Psoas muscle (tissue), 8 donors: ENCODE results near the gene KMT2B. TPM values are rescaled to one million over a fixed set of nuclear protein-coding genes. Genes with fewer than 3 reads are reported as not detected.

ENCODE experiments used
- ATAC-seq, 4 donors: fragments of 200-7000 bp; cut with Tn5 transposase; one replicate each; pipeline ENCODE4 v1.9.1; 2020; ENCODE audit warnings: moderate library complexity in 3 of 4, mild to moderate bottlenecking in 2 of 4
- DNase-seq, 2 donors: peaks; one replicate each; pipeline ENCODE4 v3.0.0-alpha.2; 2020
- H3K27ac ChIP-seq: fragments of 200-600 bp; one replicate; pipeline ENCODE4 v1.8.0; 2022
- H3K27me3 ChIP-seq, 3 donors: fragments of 200-600 bp in 1 of 3; one replicate each; pipeline versions ENCODE4 v1.6.1 to v1.8.0; 2013 to 2022; ENCODE audit warnings: low read length in 2 of 3, mild to moderate bottlenecking in 2 of 3, moderate library complexity in 1 of 3; ENCODE audit not compliant: insufficient read depth in 3 of 3
- H3K36me3 ChIP-seq, 2 donors: fragments of 200-600 bp in 1 of 2; one replicate each; pipeline versions ENCODE4 v1.6.1 to v1.8.0; 2013 to 2022; ENCODE audit warnings: low read depth in 1 of 2, mild to moderate bottlenecking in 1 of 2, moderate library complexity in 1 of 2; ENCODE audit not compliant: insufficient read depth in 1 of 2
- H3K4me1 ChIP-seq: fragments of 200-600 bp; one replicate; pipeline ENCODE4 v1.8.0; 2022
- H3K4me3 ChIP-seq: fragments of 200-600 bp; one replicate; pipeline ENCODE4 v1.8.0; 2022; ENCODE audit warnings: mild to moderate bottlenecking
- H3K9me3 ChIP-seq: fragments of 200-600 bp; one replicate; pipeline ENCODE4 v1.8.0; 2022
- WGBS, 3 donors: extraction: QIAGEN DNeasy Blood & Tissue Kit; methylation state at CpG; one replicate each; pipeline versions ENCODE4 v1.1.6 to v1.1.7; 2013; 5-methylcytosine and 5-hydroxymethylcytosine counted together
- intact Hi-C, 2 donors: fragments of 100-400 bp; cut with DNase I; formaldehyde crosslinking; loops; one replicate each; pipeline versions ENCODE4 v1.11.0 to v1.14.2; 2022
- polyA plus RNA-seq, 3 donors: library from polyadenylated mRNA; stranded (reverse); fragments of 200-250 nt; gene quantifications; one replicate each; pipeline ENCODE4 v1.2.3, GENCODE V29; 2013
- total RNA-seq, 4 donors: library from RNA; stranded (reverse); fragmentation: NEBNext Ultra II Directional in 2 of 4; extraction: Animal tissue kit (Norgen Biotek cat#: 25700) in 2 of 4; gene quantifications; one replicate each; pipeline versions ENCODE4 v1.2.1 to v1.2.4, GENCODE V29; 2021 to 2023
- TF ChIP-seq, protein P1 (sequence below): fragments of 200-600 bp; IDR thresholded peaks from one replicate; pipeline ENCODE4 v1.8.0; 2022; ENCODE audit warnings: antibody characterized with exemption
- donor health status: healthy with polysubstance abuse.
- donor health status: DM: no; HTN: no; CAD: no; lungs with moderate emphysema.
- donor health status: Bipolar disorder and iron deficiency.
- donor health status: healthy.
- donor health status: DM: yes; HTN: yes; CAD: no.
- donor health status: DM: no; HTN: no; CAD: no.
- donor health status: DM: no; HTN: no; CAD: no.
- donor health status: DM: yes; HTN: yes; CAD: no.

The KMT2B gene
- total and polyA plus RNA-seq, 7 donors: 13.4 to 29.0 (median 20.0) TPM

DNA sequence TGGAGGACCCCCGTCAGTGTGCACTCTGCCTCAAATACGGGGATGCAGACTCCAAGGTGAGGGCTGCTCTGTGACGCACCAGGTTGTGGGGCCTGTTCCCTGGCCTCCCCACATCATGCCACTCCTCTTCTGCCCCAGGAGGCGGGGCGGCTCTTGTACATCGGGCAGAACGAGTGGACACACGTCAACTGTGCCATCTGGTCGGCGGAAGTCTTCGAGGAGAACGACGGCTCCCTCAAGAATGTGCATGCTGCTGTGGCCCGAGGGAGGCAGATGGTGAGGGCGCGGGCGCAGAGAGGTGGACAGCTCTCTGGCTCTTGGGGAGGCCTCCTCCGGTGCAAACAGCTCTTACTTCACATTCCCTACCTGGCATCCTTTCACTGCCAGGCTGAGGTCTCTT is 11.2 kb downstream of the KMT2B start:
- Histone ChIP-seq H3K36me3 (peaks cover 19 to 99% of the 10 kb centered on the region in 2 donors), H3K4me3 (no peak overlapping the region), H3K27ac (no peak overlapping the region), H3K4me1 (no peaks in the 10 kb centered on the region), H3K27me3 (no peaks in the 10 kb centered on the region), H3K9me3 (no peaks in the 10 kb centered on the region)
- 85 to 88% (median 87%) methylated on average over 18 of the region's 18 CpGs for WGBS, 3 donors
- TF ChIP-seq, protein P1, sequence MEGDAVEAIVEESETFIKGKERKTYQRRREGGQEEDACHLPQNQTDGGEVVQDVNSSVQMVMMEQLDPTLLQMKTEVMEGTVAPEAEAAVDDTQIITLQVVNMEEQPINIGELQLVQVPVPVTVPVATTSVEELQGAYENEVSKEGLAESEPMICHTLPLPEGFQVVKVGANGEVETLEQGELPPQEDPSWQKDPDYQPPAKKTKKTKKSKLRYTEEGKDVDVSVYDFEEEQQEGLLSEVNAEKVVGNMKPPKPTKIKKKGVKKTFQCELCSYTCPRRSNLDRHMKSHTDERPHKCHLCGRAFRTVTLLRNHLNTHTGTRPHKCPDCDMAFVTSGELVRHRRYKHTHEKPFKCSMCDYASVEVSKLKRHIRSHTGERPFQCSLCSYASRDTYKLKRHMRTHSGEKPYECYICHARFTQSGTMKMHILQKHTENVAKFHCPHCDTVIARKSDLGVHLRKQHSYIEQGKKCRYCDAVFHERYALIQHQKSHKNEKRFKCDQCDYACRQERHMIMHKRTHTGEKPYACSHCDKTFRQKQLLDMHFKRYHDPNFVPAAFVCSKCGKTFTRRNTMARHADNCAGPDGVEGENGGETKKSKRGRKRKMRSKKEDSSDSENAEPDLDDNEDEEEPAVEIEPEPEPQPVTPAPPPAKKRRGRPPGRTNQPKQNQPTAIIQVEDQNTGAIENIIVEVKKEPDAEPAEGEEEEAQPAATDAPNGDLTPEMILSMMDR: no peak
- intact Hi-C loops: no loop called here
- ATAC-seq (no peak), DNase-seq (peak in 1 of 2 donors; percentile 40)

DNA sequence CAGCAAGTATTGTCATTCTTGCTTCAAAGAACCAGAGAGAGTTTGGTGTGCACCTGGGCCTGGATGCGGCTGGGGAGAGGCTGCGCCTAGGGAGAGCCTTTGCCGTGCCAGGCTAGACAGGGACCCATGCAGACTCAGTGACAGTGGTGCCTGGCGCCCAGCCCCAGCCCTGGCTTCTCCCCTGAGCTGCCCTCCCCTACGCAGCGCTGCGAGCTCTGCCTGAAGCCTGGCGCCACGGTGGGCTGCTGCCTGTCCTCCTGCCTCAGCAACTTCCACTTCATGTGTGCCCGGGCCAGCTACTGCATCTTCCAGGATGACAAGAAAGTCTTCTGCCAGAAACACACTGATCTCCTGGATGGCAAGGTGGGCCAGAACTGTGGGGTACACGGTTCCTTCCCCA is 12.0 kb downstream of the KMT2B start:
- Histone ChIP-seq H3K36me3 (peaks cover 16 to 99% of the 10 kb centered on the region in 2 donors), H3K4me3 (no peak overlapping the region), H3K27ac (no peak overlapping the region), H3K4me1 (no peaks in the 10 kb centered on the region), H3K27me3 (no peaks in the 10 kb centered on the region), H3K9me3 (no peaks in the 10 kb centered on the region)
- TF ChIP-seq, protein P1: no peak
- DNase-seq (peak in 1 of 2 donors; percentile 47), ATAC-seq (no peak)
- intact Hi-C loops: no loop called here
- WGBS, 3 donors: 91 to 95% (median 92%) methylated on average over 11 of the region's 11 CpGs

DNA sequence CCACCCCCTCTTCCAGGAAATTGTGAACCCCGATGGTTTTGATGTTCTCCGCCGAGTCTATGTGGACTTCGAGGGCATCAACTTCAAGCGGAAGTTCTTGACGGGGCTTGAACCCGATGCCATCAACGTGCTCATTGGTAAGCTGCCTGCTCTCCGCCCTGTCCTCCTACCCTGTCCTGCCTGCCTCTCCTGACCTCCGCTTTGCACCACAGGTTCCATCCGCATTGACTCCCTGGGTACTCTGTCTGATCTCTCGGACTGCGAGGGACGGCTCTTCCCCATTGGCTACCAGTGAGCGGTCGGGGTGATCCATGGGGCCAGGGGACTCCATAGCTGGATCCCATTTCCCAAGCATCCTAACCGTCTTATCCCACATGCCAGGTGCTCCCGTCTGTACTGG is 12.5 kb downstream of the KMT2B start:
- Histone ChIP-seq H3K4me3 (no peak overlapping the region), H3K4me1 (no peaks in the 10 kb centered on the region), H3K27me3 (no peaks in the 10 kb centered on the region), H3K9me3 (no peaks in the 10 kb centered on the region), H3K27ac (no peak overlapping the region), H3K36me3 (peaks cover 16 to 99% of the 10 kb centered on the region in 2 donors)
- intact Hi-C loops: no loop called here
- TF ChIP-seq, protein P1: no peak
- ATAC-seq: no peak
- DNase-seq: peak in 1 of 2 donors; percentile 50
- 92 to 95% (median 94%) methylated on average over 18 of the region's 18 CpGs for WGBS, 3 donors

DNA sequence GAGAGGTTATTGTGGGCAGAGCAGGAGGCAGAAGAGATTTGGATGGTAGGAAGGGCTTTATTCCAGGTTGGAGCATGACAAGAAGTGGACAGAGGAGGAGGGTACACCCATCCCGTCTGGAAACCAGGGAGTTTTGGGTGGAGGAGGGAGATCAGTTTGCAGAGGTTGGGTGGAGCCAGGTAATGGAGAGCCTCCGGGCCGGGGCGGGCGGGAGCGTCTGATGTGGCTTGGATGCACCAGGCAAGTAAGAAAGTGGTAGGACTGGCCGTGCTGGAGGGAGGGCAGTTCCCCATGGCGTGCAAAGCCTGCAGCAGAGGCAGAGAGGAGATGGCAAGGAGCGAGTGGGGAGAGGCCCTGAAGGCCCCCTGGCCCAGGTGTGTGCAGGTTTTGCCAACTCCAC is 13.6 kb downstream of the KMT2B start:
- WGBS, 3 donors: 83 to 90% (median 89%) methylated on average over 9 of the region's 9 CpGs
- ATAC-seq (no peak), DNase-seq (peak in 1 of 2 donors; percentile 30)
- no peaks in the 10 kb centered on the region for H3K9me3 ChIP-seq
- no peak overlapping the region for H3K27ac ChIP-seq
- no peaks in the 10 kb centered on the region for H3K4me1 ChIP-seq
- TF ChIP-seq, protein P1: no peak
- H3K4me3 ChIP-seq: no peak overlapping the region
- intact Hi-C loops: no loop called here
- H3K27me3 ChIP-seq: no peaks in the 10 kb centered on the region
- peaks cover 8 to 99% of the 10 kb centered on the region in 2 donors for H3K36me3 ChIP-seq

DNA sequence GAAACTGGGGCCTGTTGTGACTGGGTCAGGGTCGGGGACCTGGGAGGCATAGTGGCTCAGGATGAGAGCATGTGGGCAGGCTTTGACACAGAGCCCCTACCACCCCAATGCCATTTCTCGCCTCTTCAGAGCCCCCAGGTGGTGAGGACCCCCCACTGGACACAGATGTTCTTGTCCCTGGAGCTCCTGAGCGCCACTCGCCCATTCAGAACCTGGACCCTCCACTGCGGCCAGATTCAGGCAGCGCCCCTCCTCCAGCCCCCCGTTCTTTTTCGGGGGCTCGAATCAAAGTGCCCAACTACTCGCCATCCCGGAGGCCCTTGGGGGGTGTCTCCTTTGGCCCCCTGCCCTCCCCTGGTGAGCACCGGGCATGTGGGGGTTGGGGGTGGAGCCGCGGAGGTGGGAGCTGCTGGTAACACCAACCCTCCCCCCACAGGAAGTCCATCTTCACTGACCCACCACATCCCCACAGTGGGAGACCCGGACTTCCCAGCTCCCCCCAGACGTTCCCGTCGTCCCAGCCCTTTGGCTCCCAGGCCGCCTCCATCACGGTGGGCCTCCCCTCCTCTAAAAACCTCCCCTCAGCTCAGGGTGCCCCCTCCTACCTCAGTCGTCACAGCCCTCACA is 14.1 kb downstream of the KMT2B start:
- Histone ChIP-seq H3K4me3 (no peak overlapping the region), H3K36me3 (peaks cover 8 to 99% of the 10 kb centered on the region in 2 donors), H3K9me3 (no peaks in the 10 kb centered on the region), H3K27me3 (no peaks in the 10 kb centered on the region), H3K27ac (no peak overlapping the region), H3K4me1 (no peaks in the 10 kb centered on the region)
- DNase-seq: no peak
- no peak for ATAC-seq
- 81 to 85% (median 85%) methylated on average over 19 to 21 of the region's 21 CpGs for WGBS, 3 donors
- TF ChIP-seq, protein P1: no peak
- intact Hi-C loops: no loop called here
